HG03095 (cell line): ENCODE results near the gene GRPEL2.

ENCODE experiments used
- ATAC-seq: cut with Tn5 transposase; IDR thresholded peaks from one replicate; pipeline ENCODE4 v1.9.1; 2021; ENCODE audit warnings: moderate library complexity; ENCODE audit not compliant: unreplicated experiment

Gene GRPEL2

GRCh38 chr5:149355688-149356087 lies 10.4 kb downstream of the GRPEL2 start:
- no peak for ATAC-seq

- ATAC-seq = no peak
These were observed 11.1 kb downstream of the GRPEL2 start for GRCh38 chr5:149356391-149356790.

- peak; percentile 99 for ATAC-seq
These were observed 12.3 kb downstream of the GRPEL2 start, which contains the start of gene PCYOX1L for GRCh38 chr5:149357370-149358293. Gene PCYOX1L, plus strand, starts transcription at chr5:149358046. Its CDS starts 23 bp downstream, at chr5:149358069.

DNA sequence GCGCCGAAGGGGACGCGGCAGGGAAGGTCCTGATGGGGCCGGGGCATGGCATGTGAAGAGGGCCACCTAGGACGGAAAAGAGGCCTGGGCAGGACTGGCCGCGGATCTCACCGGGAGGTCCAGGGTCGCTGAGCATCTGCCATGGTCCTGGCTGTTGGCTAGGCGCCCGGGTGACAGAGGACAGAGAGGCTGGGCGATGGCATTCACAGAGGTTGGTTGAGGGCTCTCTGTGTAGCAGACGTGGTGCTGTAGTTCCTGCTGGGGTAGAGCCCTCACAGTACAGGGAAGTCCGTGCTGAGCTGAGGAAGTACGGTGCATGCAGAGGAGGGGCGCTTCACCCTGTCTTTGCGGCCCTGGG lies 13.0 kb downstream of the GRPEL2 start:
- no peak for ATAC-seq

DNA sequence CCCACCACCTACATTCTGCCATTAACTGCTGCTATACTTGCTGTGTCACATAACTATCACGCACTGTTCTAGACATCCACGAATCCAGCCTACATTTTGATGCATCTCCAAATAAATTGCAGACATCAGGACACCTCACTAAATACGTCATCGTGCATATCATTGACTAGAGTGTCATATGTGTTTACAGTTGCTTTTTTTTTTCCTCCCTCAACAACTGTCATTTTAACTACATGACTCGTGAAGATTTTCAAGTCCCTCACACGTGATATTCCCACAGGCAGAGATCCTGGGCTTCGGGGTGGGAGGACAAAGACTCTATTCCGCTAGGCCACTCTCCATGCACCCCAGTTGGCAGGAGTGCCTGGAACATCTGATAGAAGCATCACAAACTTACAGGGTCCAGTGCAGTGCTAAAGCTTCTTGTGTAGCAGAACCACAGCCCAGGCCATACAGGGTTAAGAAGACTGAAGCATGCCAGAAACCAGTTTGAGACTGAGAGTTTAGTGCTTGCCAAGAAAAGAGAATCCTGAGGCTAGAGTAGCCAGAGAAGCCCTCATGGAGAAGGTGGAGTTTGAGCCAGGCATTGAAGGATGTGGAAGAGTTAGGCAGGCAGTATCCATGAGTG lies 13.7 kb downstream of the GRPEL2 start:
- ATAC-seq = no peak

DNA sequence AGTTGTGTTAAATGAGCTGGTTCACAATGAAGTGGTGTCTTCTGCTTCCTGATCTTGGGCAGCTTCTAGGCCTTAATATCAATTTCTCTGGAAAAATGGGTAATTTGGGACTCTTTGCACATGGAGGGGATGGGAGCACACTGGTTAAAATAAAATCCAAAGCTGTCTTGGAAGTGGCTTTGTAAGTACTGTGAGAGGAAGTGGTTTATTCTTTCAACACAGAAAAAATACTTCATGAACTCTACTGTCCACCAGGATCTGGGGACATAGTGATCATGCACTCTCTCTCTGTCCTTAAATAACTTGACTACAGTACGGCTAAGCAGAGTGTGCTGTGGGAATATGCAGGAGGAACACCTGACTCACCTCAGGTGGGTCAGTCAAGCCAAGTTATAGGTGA lies 15.0 kb downstream of the GRPEL2 start:
- ATAC-seq = no peak

- ATAC-seq = no peak
These were observed 17.2 kb downstream of the GRPEL2 start for GRCh38 chr5:149362541-149362940.

DNA sequence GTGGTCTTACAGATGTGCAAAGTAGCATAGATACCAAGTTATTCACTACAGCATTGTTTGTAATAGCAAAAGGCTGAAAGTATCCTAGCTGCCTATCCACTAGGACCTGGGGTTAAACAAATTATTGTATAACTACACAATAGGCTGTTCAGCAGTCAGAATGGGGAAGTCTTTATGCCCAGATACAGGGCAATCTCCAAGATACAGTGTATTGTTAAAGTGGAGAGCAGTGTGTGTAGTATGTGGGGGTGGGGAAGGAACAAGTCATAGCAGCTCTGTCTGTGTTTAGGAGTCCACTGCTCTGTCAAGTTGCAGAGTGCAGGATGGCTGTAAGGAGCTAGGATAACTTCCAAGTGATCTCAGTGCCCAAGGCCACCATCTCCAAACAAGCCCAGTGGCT lies 18.1 kb downstream of the GRPEL2 start:
- no peak for ATAC-seq

GRCh38 chr5:149363936-149364335 lies 18.6 kb downstream of the GRPEL2 start:
- ATAC-seq = no peak

- no peak for ATAC-seq
These were observed 19.4 kb downstream of the GRPEL2 start for GRCh38 chr5:149364719-149365118.

DNA sequence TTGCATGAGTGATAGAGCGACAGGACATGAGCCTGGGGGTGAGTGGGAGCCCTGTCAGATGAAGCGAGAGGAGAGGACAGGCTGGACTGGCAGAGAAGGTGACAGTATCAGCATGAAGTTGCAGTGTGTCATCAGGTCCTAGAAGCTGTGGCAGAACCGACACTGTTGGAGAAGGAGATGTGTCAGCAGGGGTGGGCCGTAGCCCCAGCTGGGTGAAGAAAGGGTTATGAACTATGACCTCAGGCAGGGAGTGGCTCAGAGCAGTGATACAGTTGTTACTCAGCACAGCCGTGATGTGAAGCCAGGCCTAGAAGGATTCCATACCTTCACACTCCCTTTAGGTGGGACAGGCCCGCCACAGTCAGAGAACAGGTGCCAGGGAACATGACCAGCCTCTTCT lies 20.1 kb downstream of the GRPEL2 start:
- ATAC-seq = no peak

DNA sequence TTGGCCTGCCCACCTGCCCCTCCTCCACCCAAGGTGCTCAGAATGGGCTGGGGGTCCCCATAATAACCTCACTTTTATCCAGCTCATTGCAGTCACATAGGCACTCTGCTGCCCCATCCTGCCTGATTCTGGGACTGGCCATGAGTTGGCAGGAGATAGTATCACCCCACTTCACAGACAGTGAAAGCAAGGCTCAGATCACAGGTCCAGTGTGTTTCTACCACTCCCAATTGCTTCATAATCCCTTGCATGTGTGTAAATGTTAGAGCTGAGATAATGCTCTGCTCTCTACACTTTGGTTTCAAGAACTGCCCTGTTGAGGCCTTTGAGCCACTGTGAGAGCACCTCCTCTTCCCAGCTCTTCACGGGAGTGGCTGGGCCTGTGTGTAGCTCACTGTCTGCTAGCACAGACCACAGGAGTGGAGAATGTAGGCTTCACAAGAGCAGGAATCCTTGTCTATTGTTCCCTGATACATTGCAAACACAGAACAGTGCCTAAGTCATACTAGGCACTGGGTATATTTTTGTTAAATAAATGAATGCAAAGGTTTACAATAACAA lies 20.9 kb downstream of the GRPEL2 start:
- no peak for ATAC-seq

GRCh38 chr5:149367249-149367971 lies 22.1 kb downstream of the GRPEL2 start:
- peak; percentile 79 for ATAC-seq

GRCh38 chr5:149367972-149368645 lies 22.8 kb downstream of the GRPEL2 start:
- no peak for ATAC-seq

DNA sequence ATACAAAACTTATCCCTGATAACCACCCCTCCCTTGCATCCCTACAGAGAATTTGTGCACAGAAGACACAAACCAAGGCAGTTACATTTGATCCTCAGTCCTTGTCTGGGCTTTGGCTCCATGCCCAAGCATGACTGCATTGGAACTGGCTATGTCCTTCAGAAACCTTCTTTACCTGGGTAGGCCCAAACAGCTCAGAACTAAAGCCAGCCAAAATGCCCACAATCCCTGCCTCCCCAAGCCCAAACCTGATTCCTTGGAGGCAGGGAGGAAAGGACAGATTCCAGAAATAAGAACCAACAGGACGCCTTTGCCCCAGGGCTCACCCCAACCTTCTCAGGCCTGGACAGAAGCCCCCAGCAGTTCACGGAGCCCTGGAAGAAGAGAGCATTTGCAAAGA lies 25.6 kb downstream of the GRPEL2 start:
- ATAC-seq = no peak

DNA sequence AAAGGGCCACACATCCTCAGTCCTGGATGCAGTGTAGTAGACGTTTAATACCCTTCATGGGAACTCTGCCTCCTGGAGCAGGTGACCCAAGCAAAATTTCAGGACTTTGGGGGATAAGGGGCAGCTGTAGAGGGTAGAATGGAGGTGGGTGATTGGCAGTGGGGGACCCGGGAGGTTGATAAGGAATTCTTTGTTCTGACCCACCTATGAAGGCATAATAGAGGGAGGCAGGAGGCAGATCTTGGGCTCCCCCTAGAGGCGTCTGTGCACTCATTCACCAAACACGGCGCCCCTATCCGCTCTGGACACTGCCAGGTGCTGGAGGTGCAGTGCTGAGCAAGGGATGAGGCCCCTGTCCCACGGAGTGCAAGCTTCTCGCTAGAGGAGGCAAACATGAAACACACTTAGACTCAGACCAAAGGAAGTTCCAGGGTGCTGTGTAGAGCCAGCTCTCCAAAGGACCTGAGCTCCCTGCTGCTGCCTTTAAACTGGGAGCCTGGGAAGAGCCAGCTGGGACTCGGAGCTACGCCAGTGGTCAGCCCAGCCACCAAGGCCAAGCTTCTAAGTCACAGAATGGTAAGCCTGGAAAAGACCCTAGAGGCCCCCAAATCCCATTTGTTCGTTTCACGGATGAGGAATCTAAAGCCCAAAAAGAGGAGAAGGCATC lies 26.1 kb downstream of the GRPEL2 start:
- ATAC-seq = peak; percentile 62

- no peak for ATAC-seq
These were observed 26.9 kb downstream of the GRPEL2 start for GRCh38 chr5:149372076-149372795.

GRCh38 chr5:149372932-149373331 lies 27.6 kb downstream of the GRPEL2 start:
- no peak for ATAC-seq

DNA sequence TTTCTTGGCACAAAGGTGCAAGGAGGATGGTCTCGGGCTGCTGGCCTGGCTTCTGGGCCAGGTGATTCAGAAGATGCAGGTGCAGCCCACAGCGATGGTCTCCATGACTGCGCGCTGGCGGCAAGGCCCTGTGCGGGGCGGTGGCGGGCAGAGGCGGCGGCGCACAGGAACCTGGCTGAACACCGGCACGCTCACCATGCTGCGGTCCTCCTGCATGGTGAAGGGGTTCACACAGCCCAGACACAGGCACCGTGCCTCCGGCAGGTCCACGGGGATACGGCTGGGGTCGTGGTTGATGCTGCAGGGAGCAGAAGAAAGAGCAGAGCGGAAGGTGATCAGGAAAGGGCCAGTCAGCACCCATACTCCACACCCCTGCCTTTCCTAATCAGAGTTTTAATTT lies 29.0 kb downstream of the GRPEL2 start:
- no peak for ATAC-seq

DNA sequence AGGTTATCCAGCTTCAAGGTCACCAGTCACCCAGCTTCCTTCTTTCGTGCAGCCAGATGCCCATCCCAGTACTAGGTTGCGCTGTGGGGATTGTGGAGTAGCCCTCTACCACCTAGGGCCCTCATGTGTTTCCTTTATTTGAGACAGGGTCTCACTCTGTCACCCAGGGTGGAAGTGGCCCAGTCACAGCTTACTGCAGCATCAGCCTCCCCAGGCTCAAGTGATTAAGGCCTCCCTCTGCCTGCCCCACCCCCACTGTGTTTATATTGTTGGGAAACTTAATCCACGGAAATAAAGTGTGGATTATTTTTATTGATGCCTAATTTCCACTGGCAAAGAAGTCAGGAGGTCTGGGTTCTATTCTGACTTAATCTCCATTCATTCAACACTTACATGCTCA lies 29.5 kb downstream of the GRPEL2 start:
- no peak for ATAC-seq
